K562 (cell line): ENCODE measurements around the gene PLEKHH2. TPM values are rescaled to one million over a fixed set of nuclear protein-coding genes. Genes with fewer than 3 reads are reported as not detected.

Experiments
- ATF1 ChIP-seq, 2 experiments: fragments of 450-650 bp in 1 of 2; IDR thresholded peaks; 2 replicates each; pipeline ENCODE4 v1.6.1; 2016; ENCODE audit warnings: missing compliant biosample characterization in 1 of 2, missing genetic modification characterization in 1 of 2
- EP400 ChIP-seq: fragments of 450-650 bp; IDR thresholded peaks from 2 replicates; pipeline ENCODE4 v1.6.1; 2017; ENCODE audit warnings: antibody characterized with exemption, mild to moderate bottlenecking, moderate library complexity
- FOXJ3 ChIP-seq: sonication (generic); formaldehyde crosslinking; IDR thresholded peaks from 2 replicates; pipeline ENCODE4 v1.4.0; 2020; ENCODE audit warnings: mild to moderate bottlenecking, missing genetic modification reagents
- HDAC6 ChIP-seq: IDR thresholded peaks from 2 replicates; pipeline ENCODE4 v1.6.1; 2012; ENCODE audit warnings: low read depth, mild to moderate bottlenecking, control low read depth, inconsistent platforms, low read length, moderate library complexity
- IFI16 ChIP-seq: fragments of 250-450 bp; sonication (Bioruptor Pico); IDR thresholded peaks from 2 replicates; pipeline ENCODE4 v2.1.2; 2022; ENCODE audit warnings: mild to moderate bottlenecking, inconsistent platforms
- NCOA4 ChIP-seq: fragments of 450-650 bp; IDR thresholded peaks from 2 replicates; pipeline ENCODE4 v1.6.1; 2018; ENCODE audit warnings: mild to moderate bottlenecking; ENCODE audit not compliant: partially characterized antibody
- NCOR1 ChIP-seq: fragments of 450-650 bp; IDR thresholded peaks from 2 replicates; pipeline ENCODE4 v1.6.1; 2016; ENCODE audit warnings: mild to moderate bottlenecking, moderate library complexity
- PHF8 ChIP-seq: fragments of 200-600 bp; sonication (generic); IDR thresholded peaks from 2 replicates; pipeline ENCODE4 v1.6.1; 2012; ENCODE audit warnings: mixed run types, mild to moderate bottlenecking, inconsistent platforms, low read length, moderate library complexity, borderline replicate concordance
- ZKSCAN3 ChIP-seq: fragments of 250-450 bp; sonication (Bioruptor Pico); IDR thresholded peaks from 2 replicates; pipeline ENCODE4 v1.4.0; 2020
- ZNF143 ChIP-seq: sonication (generic); formaldehyde crosslinking; IDR thresholded peaks from 2 replicates; pipeline ENCODE4 v1.9.0; 2022; ENCODE audit warnings: mild to moderate bottlenecking, missing genetic modification reagents
- ZNF431 ChIP-seq: sonication (generic); formaldehyde crosslinking; IDR thresholded peaks from 2 replicates; pipeline ENCODE4 v1.8.0; 2022; ENCODE audit warnings: mild to moderate bottlenecking, missing genetic modification reagents
- ZNF717 ChIP-seq: fragments of 250-450 bp; sonication (Bioruptor Pico); IDR thresholded peaks from 2 replicates; pipeline ENCODE4 v1.5.0; 2021
- ZNF75A ChIP-seq: fragments of 450-650 bp; formaldehyde crosslinking; IDR thresholded peaks from 2 replicates; pipeline ENCODE4 v1.4.0; 2020; ENCODE audit warnings: mild to moderate bottlenecking
- ZNF780A ChIP-seq: fragments of 250-450 bp; sonication (Bioruptor Pico); IDR thresholded peaks from 2 replicates; pipeline ENCODE4 v1.5.0; 2021; ENCODE audit warnings: mild to moderate bottlenecking
- polyA plus RNA-seq, 8 experiments: library from polyadenylated mRNA; depleted of rRNA in 4 of 8; stranded (reverse) in 5 of 8; unstranded in 3 of 8; fragments of >200 nt; fragmentation: Nextera tagmentation in 2 of 8; fragmentation: Illumina TruSeq in 1 of 8; extraction: Ambion mirVana in 2 of 8; extraction: Trizol in 1 of 8; gene quantifications; 2 replicates each; pipeline versions ENCODE4 v1.2.1 to v1.2.3, GENCODE V29; 2011 to 2014; ENCODE audit warnings: inconsistent platforms in 1 of 8, missing spikeins in 1 of 8
- total RNA-seq, 7 experiments: library from RNA; depleted of rRNA in 6 of 7; stranded (reverse); fragments of >200 nt in 6 of 7; fragmentation: Illumina TruSeq in 2 of 7; extraction: Trizol in 2 of 7; gene quantifications; 2 replicates each; pipeline versions ENCODE4 v1.2.1 to v1.2.3, GENCODE V29; 2011 to 2021; ENCODE audit warnings: low replicate concordance in 1 of 7
- TF ChIP-seq, protein P1 (sequence below): sonication (generic); formaldehyde crosslinking; IDR thresholded peaks from 2 replicates; pipeline ENCODE4 v1.8.1; 2022; ENCODE audit warnings: missing genetic modification reagents
- TF ChIP-seq, protein P2 (sequence below): sonication (generic); formaldehyde crosslinking; IDR thresholded peaks from 2 replicates; pipeline ENCODE4 v1.8.0; 2022; ENCODE audit warnings: mild to moderate bottlenecking, missing genetic modification reagents
- TF ChIP-seq, protein P3 (sequence below): sonication (generic); formaldehyde crosslinking; IDR thresholded peaks from 2 replicates; pipeline ENCODE4 v1.8.0; 2023; ENCODE audit warnings: missing genetic modification reagents, mild to moderate bottlenecking, borderline replicate concordance
- TF ChIP-seq, protein P4 (sequence below), 2 experiments: fragments of 450-650 bp in 1 of 2; sonication (generic) in 1 of 2; formaldehyde crosslinking in 1 of 2; IDR thresholded peaks in 1 of 2; conservative IDR thresholded peaks in 1 of 2; 2 replicates each; pipeline versions ENCODE4 v1.6.1 to v1.8.1; 2016 to 2023; ENCODE audit warnings: mild to moderate bottlenecking in 2 of 2, moderate library complexity in 2 of 2, inconsistent platforms in 1 of 2, missing genetic modification reagents in 1 of 2
- TF ChIP-seq, protein P5 (sequence below): sonication (generic); formaldehyde crosslinking; IDR thresholded peaks from 2 replicates; pipeline ENCODE4 v1.9.0; 2022; ENCODE audit warnings: mild to moderate bottlenecking, missing genetic modification reagents

PLEKHH2 gene
- total and polyA plus RNA-seq, 9 of the 15 experiments (the other 6 are each of a cell fraction or from before 2014, with no cell fraction given) = 0.77 to 13.5 (median 2.7) TPM

DNA sequence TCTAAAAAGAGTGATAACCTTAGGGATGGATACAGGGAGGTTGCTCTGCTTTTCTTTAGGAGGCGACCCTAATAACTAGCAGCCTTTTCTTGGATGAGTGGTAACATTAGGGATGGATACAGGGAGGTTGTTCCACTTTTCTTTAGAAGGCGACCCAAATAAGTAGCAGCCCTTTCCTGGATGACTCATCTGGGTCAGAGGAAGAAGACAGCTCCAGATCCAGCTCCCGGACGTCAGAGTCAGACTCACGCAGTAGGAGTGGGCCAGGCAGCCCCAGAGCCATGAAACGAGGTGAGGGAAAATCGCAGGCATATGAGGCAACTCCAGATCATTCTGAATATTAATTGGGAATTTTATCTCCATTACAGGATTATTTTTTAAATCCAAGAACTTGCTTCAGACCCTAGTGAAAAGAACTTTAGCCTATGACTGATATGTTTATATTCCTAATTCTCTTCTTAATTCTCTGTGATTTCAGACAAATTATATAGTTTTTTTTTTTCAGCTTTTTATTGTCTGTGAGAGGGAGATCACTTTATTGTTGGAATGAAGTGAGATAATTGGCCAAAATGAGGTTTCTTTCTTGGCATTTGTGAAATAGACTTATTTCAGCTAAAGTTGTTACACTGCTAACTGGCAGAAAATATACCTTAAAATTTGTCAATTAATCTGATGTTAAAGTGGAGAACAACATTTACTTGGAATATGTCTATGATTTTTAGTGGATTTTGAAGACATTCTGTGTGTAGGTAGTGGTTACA lies 70.4 kb downstream of the PLEKHH2 start (continued):
- TF ChIP-seq HDAC6 (no peak), ZNF780A (CRISPR knock-in tag) (no peak), ZNF431 (no peak), ZNF143 (CRISPR knock-in tag) (no peak), NCOA4 (no peak), PHF8 (no peak), ZNF717 (CRISPR knock-in tag) (no peak), ATF1 (CRISPR knock-in tag; IDR thresholded peaks at IDR 0.05) (no peak), ATF1 (tag; IDR thresholded peaks at IDR 0.05) (no peak), ZKSCAN3 (CRISPR knock-in tag) (no peak), EP400 (no peak), NCOR1 (no peak), FOXJ3 (CRISPR knock-in tag) (no peak), ZNF75A (CRISPR knock-in tag) (no peak), IFI16 (CRISPR knock-in tag) (no peak)
- TF ChIP-seq, protein P1, sequence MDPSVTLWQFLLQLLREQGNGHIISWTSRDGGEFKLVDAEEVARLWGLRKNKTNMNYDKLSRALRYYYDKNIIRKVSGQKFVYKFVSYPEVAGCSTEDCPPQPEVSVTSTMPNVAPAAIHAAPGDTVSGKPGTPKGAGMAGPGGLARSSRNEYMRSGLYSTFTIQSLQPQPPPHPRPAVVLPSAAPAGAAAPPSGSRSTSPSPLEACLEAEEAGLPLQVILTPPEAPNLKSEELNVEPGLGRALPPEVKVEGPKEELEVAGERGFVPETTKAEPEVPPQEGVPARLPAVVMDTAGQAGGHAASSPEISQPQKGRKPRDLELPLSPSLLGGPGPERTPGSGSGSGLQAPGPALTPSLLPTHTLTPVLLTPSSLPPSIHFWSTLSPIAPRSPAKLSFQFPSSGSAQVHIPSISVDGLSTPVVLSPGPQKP = no peak
- TF ChIP-seq, protein P2, sequence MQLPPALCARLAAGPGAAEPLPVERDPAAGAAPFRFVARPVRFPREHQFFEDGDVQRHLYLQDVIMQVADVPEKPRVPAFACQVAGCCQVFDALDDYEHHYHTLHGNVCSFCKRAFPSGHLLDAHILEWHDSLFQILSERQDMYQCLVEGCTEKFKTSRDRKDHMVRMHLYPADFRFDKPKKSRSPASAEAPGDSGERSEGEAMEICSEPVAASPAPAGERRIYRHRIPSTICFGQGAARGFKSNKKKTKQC (CRISPR knock-in tag) = no peak
- TF ChIP-seq, protein P3, sequence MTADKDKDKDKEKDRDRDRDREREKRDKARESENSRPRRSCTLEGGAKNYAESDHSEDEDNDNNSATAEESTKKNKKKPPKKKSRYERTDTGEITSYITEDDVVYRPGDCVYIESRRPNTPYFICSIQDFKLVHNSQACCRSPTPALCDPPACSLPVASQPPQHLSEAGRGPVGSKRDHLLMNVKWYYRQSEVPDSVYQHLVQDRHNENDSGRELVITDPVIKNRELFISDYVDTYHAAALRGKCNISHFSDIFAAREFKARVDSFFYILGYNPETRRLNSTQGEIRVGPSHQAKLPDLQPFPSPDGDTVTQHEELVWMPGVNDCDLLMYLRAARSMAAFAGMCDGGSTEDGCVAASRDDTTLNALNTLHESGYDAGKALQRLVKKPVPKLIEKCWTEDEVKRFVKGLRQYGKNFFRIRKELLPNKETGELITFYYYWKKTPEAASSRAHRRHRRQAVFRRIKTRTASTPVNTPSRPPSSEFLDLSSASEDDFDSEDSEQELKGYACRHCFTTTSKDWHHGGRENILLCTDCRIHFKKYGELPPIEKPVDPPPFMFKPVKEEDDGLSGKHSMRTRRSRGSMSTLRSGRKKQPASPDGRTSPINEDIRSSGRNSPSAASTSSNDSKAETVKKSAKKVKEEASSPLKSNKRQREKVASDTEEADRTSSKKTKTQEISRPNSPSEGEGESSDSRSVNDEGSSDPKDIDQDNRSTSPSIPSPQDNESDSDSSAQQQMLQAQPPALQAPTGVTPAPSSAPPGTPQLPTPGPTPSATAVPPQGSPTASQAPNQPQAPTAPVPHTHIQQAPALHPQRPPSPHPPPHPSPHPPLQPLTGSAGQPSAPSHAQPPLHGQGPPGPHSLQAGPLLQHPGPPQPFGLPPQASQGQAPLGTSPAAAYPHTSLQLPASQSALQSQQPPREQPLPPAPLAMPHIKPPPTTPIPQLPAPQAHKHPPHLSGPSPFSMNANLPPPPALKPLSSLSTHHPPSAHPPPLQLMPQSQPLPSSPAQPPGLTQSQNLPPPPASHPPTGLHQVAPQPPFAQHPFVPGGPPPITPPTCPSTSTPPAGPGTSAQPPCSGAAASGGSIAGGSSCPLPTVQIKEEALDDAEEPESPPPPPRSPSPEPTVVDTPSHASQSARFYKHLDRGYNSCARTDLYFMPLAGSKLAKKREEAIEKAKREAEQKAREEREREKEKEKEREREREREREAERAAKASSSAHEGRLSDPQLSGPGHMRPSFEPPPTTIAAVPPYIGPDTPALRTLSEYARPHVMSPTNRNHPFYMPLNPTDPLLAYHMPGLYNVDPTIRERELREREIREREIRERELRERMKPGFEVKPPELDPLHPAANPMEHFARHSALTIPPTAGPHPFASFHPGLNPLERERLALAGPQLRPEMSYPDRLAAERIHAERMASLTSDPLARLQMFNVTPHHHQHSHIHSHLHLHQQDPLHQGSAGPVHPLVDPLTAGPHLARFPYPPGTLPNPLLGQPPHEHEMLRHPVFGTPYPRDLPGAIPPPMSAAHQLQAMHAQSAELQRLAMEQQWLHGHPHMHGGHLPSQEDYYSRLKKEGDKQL (CRISPR knock-in tag) = no peak
- TF ChIP-seq, protein P4, sequence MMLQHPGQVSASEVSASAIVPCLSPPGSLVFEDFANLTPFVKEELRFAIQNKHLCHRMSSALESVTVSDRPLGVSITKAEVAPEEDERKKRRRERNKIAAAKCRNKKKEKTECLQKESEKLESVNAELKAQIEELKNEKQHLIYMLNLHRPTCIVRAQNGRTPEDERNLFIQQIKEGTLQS (IDR thresholded peaks at IDR 0.05) = peak; percentile 90
- TF ChIP-seq, protein P4 (CRISPR knock-in tag; conservative IDR thresholded peaks at IDR 0.05) = no peak
- TF ChIP-seq, protein P5, sequence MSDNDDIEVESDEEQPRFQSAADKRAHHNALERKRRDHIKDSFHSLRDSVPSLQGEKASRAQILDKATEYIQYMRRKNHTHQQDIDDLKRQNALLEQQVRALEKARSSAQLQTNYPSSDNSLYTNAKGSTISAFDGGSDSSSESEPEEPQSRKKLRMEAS (CRISPR knock-in tag) = no peak
